Adrenal gland (tissue), 12 donors: ENCODE measurements around the gene BAAT. TPM values are rescaled to one million over a fixed set of nuclear protein-coding genes. Genes with fewer than 3 reads are reported as not detected.

Source experiments
- DNase-seq, 7 donors: peaks; one replicate each; pipeline ENCODE4 v3.0.0-alpha.2; 2019 to 2020
- H3K27ac ChIP-seq, 5 donors: fragments of 200-600 bp; sonication (generic) in 4 of 5; 1 replicate in 3 of 5; 2 replicates in 2 of 5; pipeline versions ENCODE4 v1.5.1 to v1.8.0; 2016 to 2020; ENCODE audit warnings: mild to moderate bottlenecking in 1 of 5
- H3K27me3 ChIP-seq: fragments of 200-600 bp; 2 replicates; pipeline ENCODE4 v1.8.0; 2021
- H3K36me3 ChIP-seq, 2 donors: fragments of 200-600 bp; replicated peaks in 1 of 2; 1 replicate in 1 of 2; 2 replicates in 1 of 2; pipeline versions ENCODE4 v1.5.1 to v1.8.0; 2018 to 2022
- H3K4me1 ChIP-seq, 2 donors: fragments of 200-600 bp; replicated peaks in 1 of 2; 1 replicate in 1 of 2; 2 replicates in 1 of 2; pipeline versions ENCODE4 v1.5.1 to v1.8.0; 2018 to 2021
- H3K4me3 ChIP-seq, 4 donors: fragments of 200-600 bp; sonication (generic) in 3 of 4; one replicate each; pipeline ENCODE4 v1.5.1; 2016 to 2018
- H3K9me3 ChIP-seq, 3 donors: fragments of 200-600 bp; sonication (generic) in 1 of 3; replicated peaks in 1 of 3; 1 replicate in 2 of 3; 2 replicates in 1 of 3; pipeline versions ENCODE4 v1.5.1 to v1.8.0; 2016 to 2021
- POLR2A ChIP-seq, 2 donors: fragments of 450-650 bp; IDR thresholded peaks; one replicate each; pipeline ENCODE4 v1.6.1; 2017; ENCODE audit warnings: antibody characterized with exemption in 2 of 2, mild to moderate bottlenecking in 2 of 2, moderate library complexity in 1 of 2
- WGBS, 4 donors: extraction: QIAGEN DNeasy Blood & Tissue Kit in 2 of 4; methylation state at CpG; one replicate each; pipeline versions ENCODE4 v1.1.5 to v1.1.7; 2013 to 2017; 5-methylcytosine and 5-hydroxymethylcytosine counted together
- intact Hi-C, 2 donors: fragments of 100-400 bp; cut with DNase I; formaldehyde crosslinking; loops; one replicate each; pipeline versions ENCODE4 v1.14.1 to v1.15.0; 2022 to 2023
- polyA plus RNA-seq, 3 donors: library from polyadenylated mRNA; stranded (reverse); fragments of 200-250 nt in 2 of 3; fragments of 350-450 nt in 1 of 3; fragmentation: Illumina TruSeq in 1 of 3; extraction: RNeasy Lipid Tissue Mini Kit (QIAGEN cat#74804) in 1 of 3; gene quantifications; one replicate each; pipeline ENCODE4 v1.2.3, GENCODE V29; 2013 to 2014
- total RNA-seq, 9 donors: library from RNA; depleted of rRNA in 4 of 9; stranded (reverse); fragments of >200 nt in 4 of 9; fragments of 120-200 nt in 1 of 9; fragmentation: NEBNext Ultra II Directional in 1 of 9; extraction: Animal tissue kit (Norgen Biotek cat#: 25700) in 1 of 9; gene quantifications; one replicate each; pipeline versions ENCODE4 v1.1.0 to v1.2.4, GENCODE V29; 2013 to 2023
- TF ChIP-seq, protein P1 (sequence below), 6 experiments: fragments of 450-650 bp in 4 of 6; fragments of 200-600 bp in 2 of 6; sonication (generic) in 1 of 6; IDR thresholded peaks; 1 replicate in 5 of 6; 2 replicates in 1 of 6; pipeline versions ENCODE4 v1.5.1 to v1.8.0; 2016 to 2021; ENCODE audit warnings: antibody characterized with exemption in 6 of 6, mild to moderate bottlenecking in 2 of 6, moderate library complexity in 1 of 6
- donor health status: healthy with polysubstance abuse.
- donor health status: Bipolar disorder and iron deficiency.
- donor health status: DM: yes; HTN: yes; CAD: no.
- donor health status: DM: no; HTN: no; CAD: no.
- donor health status: DM: no; HTN: no; CAD: no.
- donor health status: DM: yes; HTN: yes; CAD: no.

BAAT gene
- total and polyA plus RNA-seq, 12 donors: 0.07 to 0.55 (median 0.16) TPM; not detected in 5

DNA sequence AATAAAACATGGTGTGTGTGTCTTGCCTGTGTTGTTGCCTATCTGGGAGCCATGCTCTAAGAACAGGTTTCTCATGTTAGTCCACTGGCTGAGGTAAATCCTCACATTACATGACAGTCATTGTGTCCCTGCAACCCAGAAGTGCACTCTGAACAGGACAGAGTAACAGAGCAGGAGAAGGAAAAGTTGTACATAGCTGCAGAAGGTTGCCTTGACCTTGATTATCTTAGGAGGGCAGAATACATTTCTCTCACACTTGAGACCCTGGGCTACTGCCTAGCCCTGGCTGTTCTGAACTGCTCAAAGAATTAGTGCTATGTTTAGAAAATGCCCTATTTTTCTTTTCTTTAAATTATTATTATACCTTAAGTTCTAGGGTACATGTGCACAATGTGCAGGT, 30.8 kb upstream of the BAAT start:
- peaks cover 0 to 21% (median 0%) of the 10 kb centered on the region in 3 donors for H3K9me3 ChIP-seq
- no peak overlapping the region for H3K27ac ChIP-seq
- intact Hi-C loops: no loop called here
- no peaks in the 10 kb centered on the region for H3K36me3 ChIP-seq
- H3K4me3 ChIP-seq: no peak overlapping the region
- DNase-seq: no peak
- H3K4me1 ChIP-seq: peaks cover 0 to 8% of the 10 kb centered on the region in 2 donors
- TF ChIP-seq POLR2A (IDR thresholded peaks at IDR 0.05): no peak
- TF ChIP-seq, protein P1, sequence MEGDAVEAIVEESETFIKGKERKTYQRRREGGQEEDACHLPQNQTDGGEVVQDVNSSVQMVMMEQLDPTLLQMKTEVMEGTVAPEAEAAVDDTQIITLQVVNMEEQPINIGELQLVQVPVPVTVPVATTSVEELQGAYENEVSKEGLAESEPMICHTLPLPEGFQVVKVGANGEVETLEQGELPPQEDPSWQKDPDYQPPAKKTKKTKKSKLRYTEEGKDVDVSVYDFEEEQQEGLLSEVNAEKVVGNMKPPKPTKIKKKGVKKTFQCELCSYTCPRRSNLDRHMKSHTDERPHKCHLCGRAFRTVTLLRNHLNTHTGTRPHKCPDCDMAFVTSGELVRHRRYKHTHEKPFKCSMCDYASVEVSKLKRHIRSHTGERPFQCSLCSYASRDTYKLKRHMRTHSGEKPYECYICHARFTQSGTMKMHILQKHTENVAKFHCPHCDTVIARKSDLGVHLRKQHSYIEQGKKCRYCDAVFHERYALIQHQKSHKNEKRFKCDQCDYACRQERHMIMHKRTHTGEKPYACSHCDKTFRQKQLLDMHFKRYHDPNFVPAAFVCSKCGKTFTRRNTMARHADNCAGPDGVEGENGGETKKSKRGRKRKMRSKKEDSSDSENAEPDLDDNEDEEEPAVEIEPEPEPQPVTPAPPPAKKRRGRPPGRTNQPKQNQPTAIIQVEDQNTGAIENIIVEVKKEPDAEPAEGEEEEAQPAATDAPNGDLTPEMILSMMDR (IDR thresholded peaks at IDR 0.05): no peak
- H3K27me3 ChIP-seq: no peaks in the 10 kb centered on the region

DNA sequence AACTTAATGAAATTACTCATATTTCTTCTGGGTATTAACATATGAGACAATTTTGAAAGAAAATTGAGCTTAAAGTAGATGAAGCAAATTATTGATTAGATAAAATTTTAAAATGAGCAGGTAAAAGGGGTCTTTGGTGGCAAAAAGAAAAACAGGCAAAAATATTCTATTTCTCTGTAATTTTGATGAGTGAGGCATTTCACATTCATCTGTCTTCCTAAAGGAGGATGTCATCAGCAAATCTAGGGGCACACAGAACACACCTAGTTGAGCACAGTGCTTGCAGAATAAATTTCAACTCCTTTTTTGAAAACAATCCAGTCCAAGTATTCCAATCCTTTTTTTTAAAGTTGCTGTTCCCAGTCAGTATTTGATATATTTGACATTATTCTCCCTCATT, 30.0 kb upstream of the BAAT start:
- DNase-seq: no peak
- no peaks in the 10 kb centered on the region for H3K27me3 ChIP-seq
- H3K9me3 ChIP-seq: peaks cover 0 to 28% (median 6%) of the 10 kb centered on the region in 3 donors
- no peak for TF ChIP-seq POLR2A (IDR thresholded peaks at IDR 0.05)
- TF ChIP-seq, protein P1 (IDR thresholded peaks at IDR 0.05): no peak
- no peak overlapping the region for H3K4me3 ChIP-seq
- H3K36me3 ChIP-seq: no peaks in the 10 kb centered on the region
- no peak overlapping the region for H3K27ac ChIP-seq
- H3K4me1 ChIP-seq: peaks cover 0 to 8% of the 10 kb centered on the region in 2 donors
- intact Hi-C loops: no loop called here

DNA sequence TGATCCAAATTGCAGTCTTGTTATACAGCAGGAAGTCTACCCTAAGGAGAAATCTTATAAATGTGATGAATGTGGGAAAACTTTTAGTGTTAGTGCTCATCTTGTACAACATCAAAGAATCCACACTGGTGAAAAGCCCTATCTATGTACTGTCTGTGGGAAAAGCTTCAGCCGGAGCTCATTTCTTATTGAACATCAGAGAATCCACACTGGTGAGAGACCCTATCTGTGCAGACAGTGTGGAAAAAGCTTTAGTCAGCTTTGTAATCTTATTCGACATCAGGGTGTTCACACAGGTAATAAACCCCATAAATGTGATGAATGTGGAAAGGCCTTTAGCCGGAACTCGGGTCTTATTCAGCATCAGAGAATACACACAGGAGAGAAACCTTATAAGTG, 24.3 kb upstream of the BAAT start:
- intact Hi-C loops: no loop called here
- DNase-seq: no peak
- peaks cover 9 to 41% of the 10 kb centered on the region in 2 donors for H3K36me3 ChIP-seq
- WGBS, 4 donors: 94 to 100% (median 98%) methylated on average over 4 of the region's 4 CpGs
- H3K9me3 ChIP-seq: peaks cover 0 to 69% (median 36%) of the 10 kb centered on the region in 3 donors
- no peak for TF ChIP-seq POLR2A (IDR thresholded peaks at IDR 0.05)
- TF ChIP-seq, protein P1 (IDR thresholded peaks at IDR 0.05): no peak
- no peaks in the 10 kb centered on the region for H3K27me3 ChIP-seq
- no peaks in the 10 kb centered on the region for H3K4me1 ChIP-seq
- no peak overlapping the region for H3K27ac ChIP-seq
- H3K4me3 ChIP-seq: no peak overlapping the region

DNA sequence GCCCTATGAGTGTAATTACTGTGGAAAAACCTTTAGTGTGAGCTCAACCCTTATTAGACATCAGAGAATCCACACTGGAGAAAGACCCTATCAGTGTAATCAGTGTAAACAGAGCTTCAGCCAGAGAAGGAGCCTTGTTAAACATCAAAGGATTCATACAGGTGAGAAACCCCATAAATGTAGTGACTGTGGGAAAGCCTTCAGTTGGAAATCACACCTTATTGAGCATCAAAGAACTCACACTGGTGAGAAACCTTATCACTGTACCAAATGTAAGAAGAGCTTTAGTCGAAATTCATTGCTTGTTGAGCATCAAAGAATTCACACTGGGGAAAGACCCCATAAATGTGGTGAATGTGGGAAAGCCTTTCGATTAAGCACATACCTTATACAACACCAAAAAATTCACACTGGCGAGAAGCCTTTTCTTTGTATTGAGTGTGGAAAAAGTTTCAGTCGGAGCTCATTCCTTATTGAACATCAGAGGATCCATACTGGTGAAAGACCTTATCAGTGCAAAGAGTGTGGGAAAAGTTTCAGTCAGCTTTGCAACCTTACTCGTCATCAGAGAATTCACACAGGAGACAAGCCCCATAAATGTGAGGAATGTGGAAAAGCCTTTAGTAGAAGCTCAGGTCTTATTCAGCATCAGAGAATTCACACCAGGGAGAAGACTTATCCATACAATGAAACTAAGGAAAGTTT, 23.7 kb upstream of the BAAT start:
- H3K36me3 ChIP-seq: peaks cover 12 to 46% of the 10 kb centered on the region in 2 donors
- no peak for DNase-seq
- H3K4me3 ChIP-seq: peak overlapping the region in 1 of 4 donors; percentile 17
- intact Hi-C loops: no loop called here
- H3K27me3 ChIP-seq: no peaks in the 10 kb centered on the region
- H3K9me3 ChIP-seq: peaks cover 0 to 65% (median 40%) of the 10 kb centered on the region in 3 donors
- H3K4me1 ChIP-seq: no peaks in the 10 kb centered on the region
- 97 to 98% (median 98%) methylated on average over 5 of the region's 5 CpGs for WGBS, 4 donors
- no peak overlapping the region for H3K27ac ChIP-seq
- TF ChIP-seq, protein P1 (IDR thresholded peaks at IDR 0.05): no peak
- TF ChIP-seq POLR2A (IDR thresholded peaks at IDR 0.05): no peak
